Loucy (cell line): ENCODE data around the gene UBE2D4.

Source experiments
- EZH2phosphoT487 ChIP-seq: fragments of 200-600 bp; IDR thresholded peaks from 2 replicates; pipeline ENCODE4 v1.6.1; 2018; ENCODE audit warnings: antibody characterized with exemption, mild to moderate bottlenecking, moderate library complexity, borderline replicate concordance
- TF ChIP-seq, protein P1 (sequence below): fragments of 200-600 bp; sonication (generic); conservative IDR thresholded peaks from 2 replicates; pipeline ENCODE4 v1.5.1; 2014; ENCODE audit warnings: mild to moderate bottlenecking, antibody characterized with exemption, low read length

GRCh38 chr7:43942997-43943396 is 16.8 kb downstream of the UBE2D4 start:
- TF ChIP-seq, protein P1, sequence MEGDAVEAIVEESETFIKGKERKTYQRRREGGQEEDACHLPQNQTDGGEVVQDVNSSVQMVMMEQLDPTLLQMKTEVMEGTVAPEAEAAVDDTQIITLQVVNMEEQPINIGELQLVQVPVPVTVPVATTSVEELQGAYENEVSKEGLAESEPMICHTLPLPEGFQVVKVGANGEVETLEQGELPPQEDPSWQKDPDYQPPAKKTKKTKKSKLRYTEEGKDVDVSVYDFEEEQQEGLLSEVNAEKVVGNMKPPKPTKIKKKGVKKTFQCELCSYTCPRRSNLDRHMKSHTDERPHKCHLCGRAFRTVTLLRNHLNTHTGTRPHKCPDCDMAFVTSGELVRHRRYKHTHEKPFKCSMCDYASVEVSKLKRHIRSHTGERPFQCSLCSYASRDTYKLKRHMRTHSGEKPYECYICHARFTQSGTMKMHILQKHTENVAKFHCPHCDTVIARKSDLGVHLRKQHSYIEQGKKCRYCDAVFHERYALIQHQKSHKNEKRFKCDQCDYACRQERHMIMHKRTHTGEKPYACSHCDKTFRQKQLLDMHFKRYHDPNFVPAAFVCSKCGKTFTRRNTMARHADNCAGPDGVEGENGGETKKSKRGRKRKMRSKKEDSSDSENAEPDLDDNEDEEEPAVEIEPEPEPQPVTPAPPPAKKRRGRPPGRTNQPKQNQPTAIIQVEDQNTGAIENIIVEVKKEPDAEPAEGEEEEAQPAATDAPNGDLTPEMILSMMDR: 0 out of 2 replicates have a peak, but pooled peaks have one; percentile 13
- no peak for TF ChIP-seq EZH2phosphoT487
